GM23338 (cell line): ENCODE results near the gene RUNX3. TPM values are rescaled to one million over a fixed set of nuclear protein-coding genes. Genes with fewer than 3 reads are reported as not detected.

ENCODE experiments used
- ATAC-seq: fragments of 200-7000 bp; cut with Tn5 transposase; 3 replicates; pipeline ENCODE4 v1.9.1; 2020
- DNase-seq: peaks from one replicate; pipeline ENCODE4 v3.0.0-alpha.2; 2015; ENCODE audit warnings: low spot score
- H2AFZ ChIP-seq: fragments of 200-600 bp; sonication (generic); 2 replicates; pipeline ENCODE4 v1.8.0; 2016; ENCODE audit warnings: antibody characterized with exemption, mild to moderate bottlenecking, moderate library complexity
- H3F3A ChIP-seq: fragments of 200-600 bp; sonication (generic); replicated peaks from 2 replicates; pipeline ENCODE4 v1.8.0; 2017; ENCODE audit warnings: antibody characterized with exemption, mixed run types, low read depth
- H3K27ac ChIP-seq: fragments of 200-600 bp; sonication (generic); 2 replicates; pipeline ENCODE4 v1.6.1; 2016; ENCODE audit warnings: low read depth
- H3K27me3 ChIP-seq: fragments of 200-600 bp; sonication (generic); 2 replicates; pipeline ENCODE4 v1.8.0; 2016; ENCODE audit warnings: mild to moderate bottlenecking, mixed run types, moderate library complexity; ENCODE audit not compliant: insufficient read depth
- H3K36me3 ChIP-seq: fragments of 200-600 bp; sonication (generic); 2 replicates; pipeline ENCODE4 v1.8.0; 2016; ENCODE audit warnings: mild to moderate bottlenecking; ENCODE audit not compliant: insufficient read depth
- H3K4me1 ChIP-seq: fragments of 200-600 bp; sonication (generic); 2 replicates; pipeline ENCODE4 v1.8.0; 2016; ENCODE audit warnings: mild to moderate bottlenecking, moderate library complexity; ENCODE audit not compliant: insufficient read depth
- H3K4me2 ChIP-seq: fragments of 200-600 bp; sonication (generic); 2 replicates; pipeline ENCODE4 v1.7.1; 2017; ENCODE audit warnings: mixed run types
- H3K4me3 ChIP-seq: fragments of 200-600 bp; sonication (generic); 2 replicates; pipeline ENCODE4 v1.6.1; 2016; ENCODE audit warnings: mixed run types
- H3K79me2 ChIP-seq: fragments of 200-600 bp; sonication (generic); replicated peaks from 2 replicates; pipeline ENCODE4 v1.8.0; 2017; ENCODE audit warnings: mild to moderate bottlenecking; ENCODE audit not compliant: insufficient read depth
- H3K9me2 ChIP-seq: fragments of 200-600 bp; sonication (generic); 2 replicates; pipeline ENCODE4 v1.8.0; 2017; ENCODE audit not compliant: insufficient read depth
- H4K20me1 ChIP-seq: fragments of 200-600 bp; sonication (generic); replicated peaks from 2 replicates; pipeline ENCODE4 v1.8.0; 2017; ENCODE audit warnings: mild to moderate bottlenecking; ENCODE audit not compliant: insufficient read depth
- H3K27ac Mint-ChIP-seq: 2 replicates; pipeline ENCODE4 v1.8.0; 2020; ENCODE audit warnings: inconsistent platforms, mild to moderate bottlenecking, moderate library complexity, mixed read lengths
- H3K27me3 Mint-ChIP-seq: 3 replicates; pipeline ENCODE4 v1.8.0; 2022; ENCODE audit warnings: low read depth, mild to moderate bottlenecking, moderate library complexity, mixed read lengths, inconsistent platforms; ENCODE audit not compliant: insufficient read depth, poor library complexity
- H3K36me3 Mint-ChIP-seq: 3 replicates; pipeline ENCODE4 v1.8.0; 2021; ENCODE audit warnings: low read depth, mild to moderate bottlenecking, inconsistent platforms, moderate library complexity, mixed read lengths
- H3K4me1 Mint-ChIP-seq: 3 replicates; pipeline ENCODE4 v1.8.0; 2020; ENCODE audit warnings: mild to moderate bottlenecking, inconsistent platforms, mixed read lengths
- H3K4me3 Mint-ChIP-seq: 3 replicates; pipeline ENCODE4 v1.8.0; 2021; ENCODE audit warnings: moderate library complexity, mild to moderate bottlenecking, inconsistent platforms, mixed read lengths
- H3K9me3 Mint-ChIP-seq: 3 replicates; pipeline ENCODE4 v1.8.0; 2020; ENCODE audit warnings: moderate library complexity, mild to moderate bottlenecking, inconsistent platforms, mixed read lengths
- CREB1 ChIP-seq: fragments of 250-450 bp; sonication (Bioruptor Pico); IDR thresholded peaks from 2 replicates; pipeline ENCODE4 v1.5.0; 2020; ENCODE audit warnings: low read depth, mild to moderate bottlenecking, moderate library complexity
- CTCF ChIP-seq, 2 experiments: fragments of 200-600 bp in 1 of 2; sonication (generic) in 1 of 2; conservative IDR thresholded peaks; 2 replicates each; pipeline versions ENCODE4 v1.5.1 to v1.6.1; 2016 to 2017; ENCODE audit warnings: antibody characterized with exemption in 2 of 2, low read depth in 2 of 2, mild to moderate bottlenecking in 2 of 2, moderate library complexity in 1 of 2
- ETS1 ChIP-seq: IDR thresholded peaks from 2 replicates; pipeline ENCODE4 v1.6.1; 2016; ENCODE audit warnings: antibody characterized with exemption
- EZH2 ChIP-seq: fragments of 200-600 bp; sonication (generic); IDR thresholded peaks from one replicate; pipeline ENCODE4 v1.8.0; 2017; ENCODE audit warnings: antibody characterized with exemption, mild to moderate bottlenecking, low read depth; ENCODE audit not compliant: unreplicated experiment
- EZH2phosphoT487 ChIP-seq: fragments of 200-600 bp; sonication (generic); IDR thresholded peaks from one replicate; pipeline ENCODE4 v1.8.1; 2018; ENCODE audit warnings: antibody characterized with exemption; ENCODE audit not compliant: unreplicated experiment
- JUNB ChIP-seq: IDR thresholded peaks from one replicate; pipeline ENCODE4 v1.6.1; 2016; ENCODE audit warnings: antibody characterized with exemption; ENCODE audit not compliant: unreplicated experiment
- NANOG ChIP-seq: IDR thresholded peaks from 2 replicates; pipeline ENCODE4 v1.6.1; 2016; ENCODE audit warnings: antibody characterized with exemption, borderline replicate concordance
- POLR2AphosphoS5 ChIP-seq: IDR thresholded peaks from 2 replicates; pipeline ENCODE4 v1.6.1; 2016; ENCODE audit warnings: antibody characterized with exemption, low read depth
- REST ChIP-seq: IDR thresholded peaks from one replicate; pipeline ENCODE4 v1.6.1; 2018; ENCODE audit warnings: antibody characterized with exemption; ENCODE audit not compliant: unreplicated experiment
- STAT1 ChIP-seq: IDR thresholded peaks from one replicate; pipeline ENCODE4 v1.6.1; 2016; ENCODE audit warnings: antibody characterized with exemption; ENCODE audit not compliant: unreplicated experiment
- ZNF114 ChIP-seq: fragments of 250-450 bp; sonication (Bioruptor Pico); IDR thresholded peaks from 2 replicates; pipeline ENCODE4 v1.5.0; 2020; ENCODE audit warnings: mild to moderate bottlenecking, moderate library complexity
- ZNF331 ChIP-seq: fragments of 250-450 bp; sonication (Bioruptor Pico); IDR thresholded peaks from 2 replicates; pipeline ENCODE4 v1.5.0; 2020; ENCODE audit warnings: low read depth, mild to moderate bottlenecking, moderate library complexity
- polyA plus RNA-seq: library from polyadenylated mRNA; unstranded; fragments of >200 nt; fragmentation: Nextera tagmentation; extraction: Ambion mirVana; gene quantifications from 2 replicates; pipeline ENCODE4 v1.2.1, GENCODE V29; 2016
- total RNA-seq: library from RNA; depleted of rRNA; stranded (reverse); fragments of >200 nt; shearing (Covaris generic); gene quantifications from 2 replicates; pipeline ENCODE4 v1.2.3, GENCODE V29; 2014

The RUNX3 gene
- total and polyA plus RNA-seq, 2 experiments from 2014 or later = 0.23 to 0.73 TPM

GRCh38 chr1:24912376-24913273, 17.5 kb downstream of the RUNX3 start (continued):
- TF ChIP-seq REST = no peak
- no peak for TF ChIP-seq EZH2
- TF ChIP-seq JUNB = no peak
- no peak for TF ChIP-seq ZNF331 (CRISPR knock-in tag)
- no peak for TF ChIP-seq NANOG
- no peak for TF ChIP-seq CTCF (conservative IDR thresholded peaks at IDR 0.05; ENCODE audit: low read depth in 2 of 2)

- Histone ChIP-seq H4K20me1 (no peaks in the 10 kb centered on the region), H3K4me2 (no peak overlapping the region), H2AFZ (no peak overlapping the region), H3K9me2 (no peaks in the 10 kb centered on the region), H3K27me3 (no peaks in the 10 kb centered on the region), H3K4me1 (peaks cover 8% of the 10 kb centered on the region; the same call in 1 of the 2 replicates), H3K36me3 (no peaks in the 10 kb centered on the region), H3K27ac (no peak overlapping the region), H3K4me3 (no peak overlapping the region), H3K79me2 (no peaks in the 10 kb centered on the region), H3F3A (no peaks in the 10 kb centered on the region)
- Mint-ChIP-seq H3K27ac (no peak overlapping the region), H3K4me1 (peaks cover 25% of the 10 kb centered on the region), H3K36me3 (no peaks in the 10 kb centered on the region; the same call in 2 of the 3 replicates), H3K9me3 (no peaks in the 10 kb centered on the region; the same call in 2 of the 3 replicates), H3K27me3 (peaks cover 18% of the 10 kb centered on the region), H3K4me3 (no peak overlapping the region)
- ATAC-seq (no peak), DNase-seq (no peak)
- TF ChIP-seq NANOG (no peak), EZH2 (no peak), CREB1 (CRISPR knock-in tag) (no peak), JUNB (no peak), ZNF331 (CRISPR knock-in tag) (no peak), ETS1 (no peak), ZNF114 (CRISPR knock-in tag) (no peak), POLR2AphosphoS5 (no peak), CTCF (conservative IDR thresholded peaks at IDR 0.05; ENCODE audit: low read depth in 2 of 2) (no peak), EZH2phosphoT487 (no peak), STAT1 (no peak), REST (no peak)
Measured at GRCh38 chr1:24911651-24912155, 18.4 kb downstream of the RUNX3 start.
